Measurements from ENCODE around the gene AGBL4.
A peak's percentile ranks its signal among the peaks of the same experiment; 100 is the strongest.
"Not testable (repeated sequence)": the region's sequence is repeated elsewhere in the genome, so short reads cannot be mapped to it uniquely, and the experiment has no call there.

The AGBL4 gene

GRCh38 chr1:48540587-48540986 lies 1483.2 kb downstream of the AGBL4 start:
- no peak for ATAC-seq
- no peaks in the 10 kb centered on the region for H3K4me1 Mint-ChIP-seq
- DNase-seq = no peak
- no peaks in the 10 kb centered on the region for H3K36me3 Mint-ChIP-seq (ENCODE audit: low read depth)
- no peak overlapping the region for H3K27ac Mint-ChIP-seq
- H3K9me3 Mint-ChIP-seq = no peaks in the 10 kb centered on the region
- no peak overlapping the region for H3K4me3 Mint-ChIP-seq
- H3K27me3 Mint-ChIP-seq = no peaks in the 10 kb centered on the region

GRCh38 chr1:48536477-48536876 lies 1487.3 kb downstream of the AGBL4 start:
- H3K27ac Mint-ChIP-seq = no peak overlapping the region
- no peaks in the 10 kb centered on the region for H3K9me3 Mint-ChIP-seq
- no peak for DNase-seq
- ATAC-seq = no peak
- no peaks in the 10 kb centered on the region for H3K4me1 Mint-ChIP-seq
- no peaks in the 10 kb centered on the region for H3K36me3 Mint-ChIP-seq (ENCODE audit: low read depth)
- H3K4me3 Mint-ChIP-seq = no peak overlapping the region
- peaks cover 16% of the 10 kb centered on the region for H3K27me3 Mint-ChIP-seq

GRCh38 chr1:48532976-48533375 lies 1490.8 kb downstream of the AGBL4 start:
- H3K27me3 Mint-ChIP-seq = peaks cover 19% of the 10 kb centered on the region
- ATAC-seq (no peak), DNase-seq (no peak)
- H3K9me3 Mint-ChIP-seq = no peaks in the 10 kb centered on the region
- H3K36me3 Mint-ChIP-seq (ENCODE audit: low read depth) = no peaks in the 10 kb centered on the region
- no peak overlapping the region for H3K4me3 Mint-ChIP-seq
- H3K27ac Mint-ChIP-seq = no peak overlapping the region
- H3K4me1 Mint-ChIP-seq = no peaks in the 10 kb centered on the region

GRCh38 chr1:48530727-48531351 lies 1492.9 kb downstream of the AGBL4 start:
- Mint-ChIP-seq H3K36me3 (ENCODE audit: low read depth) (no peaks in the 10 kb centered on the region), H3K27ac (no peak overlapping the region), H3K4me1 (no peaks in the 10 kb centered on the region), H3K9me3 (no peaks in the 10 kb centered on the region), H3K27me3 (peaks cover 26% of the 10 kb centered on the region), H3K4me3 (no peak overlapping the region)
- DNase-seq (peak; percentile 59), ATAC-seq (peak; percentile 52)

- H3K36me3 Mint-ChIP-seq (ENCODE audit: low read depth) = no peaks in the 10 kb centered on the region
- ATAC-seq (no peak), DNase-seq (no peak)
- H3K9me3 Mint-ChIP-seq = no peaks in the 10 kb centered on the region
- H3K4me3 Mint-ChIP-seq = no peak overlapping the region
- H3K27me3 Mint-ChIP-seq = peaks cover 19% of the 10 kb centered on the region
- H3K4me1 Mint-ChIP-seq = no peaks in the 10 kb centered on the region
- no peak overlapping the region for H3K27ac Mint-ChIP-seq
Observed at GRCh38 chr1:48527051-48527450, 1496.7 kb downstream of the AGBL4 start.

- Mint-ChIP-seq H3K4me1 (no peaks in the 10 kb centered on the region), H3K27ac (no peak overlapping the region), H3K9me3 (no peaks in the 10 kb centered on the region), H3K36me3 (ENCODE audit: low read depth) (no peaks in the 10 kb centered on the region), H3K27me3 (peaks cover 14% of the 10 kb centered on the region), H3K4me3 (no peak overlapping the region)
- no peak for ATAC-seq
- no peak for DNase-seq
Observed at GRCh38 chr1:48526008-48526710, 1497.6 kb downstream of the AGBL4 start.

- Mint-ChIP-seq H3K4me3 (no peak overlapping the region), H3K27ac (no peak overlapping the region), H3K27me3 (peaks cover 13% of the 10 kb centered on the region), H3K36me3 (ENCODE audit: low read depth) (no peaks in the 10 kb centered on the region), H3K9me3 (no peaks in the 10 kb centered on the region), H3K4me1 (no peaks in the 10 kb centered on the region)
- no peak for ATAC-seq
- no peak for DNase-seq
Observed at GRCh38 chr1:48524892-48525467, 1498.8 kb downstream of the AGBL4 start.

- H3K27me3 Mint-ChIP-seq = peaks cover 16% of the 10 kb centered on the region
Observed at GRCh38 chr1:48523558-48523957, 1500.2 kb downstream of the AGBL4 start.

GRCh38 chr1:48519896-48520295 lies 1503.9 kb downstream of the AGBL4 start:
- ATAC-seq; H3K9me3 Mint-ChIP-seq; H3K4me3 Mint-ChIP-seq; H3K36me3 Mint-ChIP-seq (ENCODE audit: low read depth); DNase-seq; H3K27me3 Mint-ChIP-seq; H3K27ac Mint-ChIP-seq; H3K4me1 Mint-ChIP-seq: not testable (repeated sequence)

More at GRCh38 chr1:48523558-48523957, 1500.2 kb downstream of the AGBL4 start:
- Mint-ChIP-seq H3K4me3 (no peak overlapping the region), H3K4me1 (no peaks in the 10 kb centered on the region), H3K9me3 (no peaks in the 10 kb centered on the region), H3K36me3 (ENCODE audit: low read depth) (no peaks in the 10 kb centered on the region), H3K27ac (no peak overlapping the region)
- ATAC-seq = no peak
- no peak for DNase-seq

- Mint-ChIP-seq H3K4me3 (no peak overlapping the region), H3K27ac (no peak overlapping the region), H3K4me1 (no peaks in the 10 kb centered on the region), H3K36me3 (ENCODE audit: low read depth) (no peaks in the 10 kb centered on the region), H3K9me3 (no peaks in the 10 kb centered on the region), H3K27me3 (peaks cover 13% of the 10 kb centered on the region)
- ATAC-seq (no peak), DNase-seq (no peak)
Observed at GRCh38 chr1:48506870-48507269, 1516.9 kb downstream of the AGBL4 start.

GRCh38 chr1:48500541-48501450 lies 1523.0 kb downstream of the AGBL4 start:
- Mint-ChIP-seq H3K4me3 (no peak overlapping the region), H3K36me3 (ENCODE audit: low read depth) (no peaks in the 10 kb centered on the region), H3K4me1 (peaks cover 4% of the 10 kb centered on the region), H3K9me3 (no peaks in the 10 kb centered on the region), H3K27me3 (peaks cover 5% of the 10 kb centered on the region), H3K27ac (no peak overlapping the region)
- DNase-seq (no peak), ATAC-seq (no peak)

GRCh38 chr1:48499211-48499735 lies 1524.5 kb downstream of the AGBL4 start:
- ATAC-seq (no peak), DNase-seq (no peak)
- no peak overlapping the region for H3K4me3 Mint-ChIP-seq
- no peaks in the 10 kb centered on the region for H3K36me3 Mint-ChIP-seq (ENCODE audit: low read depth)
- peaks cover 4% of the 10 kb centered on the region for H3K4me1 Mint-ChIP-seq
- H3K9me3 Mint-ChIP-seq = no peaks in the 10 kb centered on the region
- no peak overlapping the region for H3K27ac Mint-ChIP-seq
- peaks cover 5% of the 10 kb centered on the region for H3K27me3 Mint-ChIP-seq

GRCh38 chr1:48498096-48498791 lies 1525.5 kb downstream of the AGBL4 start:
- Mint-ChIP-seq H3K9me3 (no peaks in the 10 kb centered on the region), H3K27me3 (peaks cover 5% of the 10 kb centered on the region), H3K27ac (no peak overlapping the region), H3K4me3 (no peak overlapping the region), H3K4me1 (peaks cover 4% of the 10 kb centered on the region), H3K36me3 (ENCODE audit: low read depth) (no peaks in the 10 kb centered on the region)
- ATAC-seq (peak; percentile 87), DNase-seq (peak; percentile 80)

GRCh38 chr1:48495911-48496310 lies 1527.8 kb downstream of the AGBL4 start:
- Mint-ChIP-seq H3K9me3 (no peaks in the 10 kb centered on the region), H3K4me1 (peaks cover 4% of the 10 kb centered on the region), H3K36me3 (ENCODE audit: low read depth) (no peaks in the 10 kb centered on the region), H3K27ac (no peak overlapping the region), H3K27me3 (peaks cover 5% of the 10 kb centered on the region), H3K4me3 (no peak overlapping the region)
- no peak for ATAC-seq
- no peak for DNase-seq
